BLaER1 (cell line): ENCODE results near the gene RND3.
A peak's percentile ranks its signal among the peaks of the same experiment; 100 is the strongest.

Source experiments
- H3K27ac ChIP-seq: shearing (Covaris generic); formaldehyde crosslinking; 2 replicates; pipeline ENCODE4 v1.8.1; 2022
- H3K27me3 ChIP-seq: shearing (Covaris generic); formaldehyde crosslinking; 2 replicates; pipeline ENCODE4 v1.8.1; 2022
- H3K36me3 ChIP-seq: shearing (Covaris generic); formaldehyde crosslinking; 2 replicates; pipeline ENCODE4 v1.8.1; 2022
- H3K4me1 ChIP-seq: shearing (Covaris generic); formaldehyde crosslinking; 2 replicates; pipeline ENCODE4 v1.8.1; 2022
- H3K4me2 ChIP-seq: shearing (Covaris generic); formaldehyde crosslinking; 2 replicates; pipeline ENCODE4 v1.8.1; 2022
- H3K4me3 ChIP-seq: shearing (Covaris generic); formaldehyde crosslinking; 2 replicates; pipeline ENCODE4 v1.8.1; 2022
- H3K9ac ChIP-seq: shearing (Covaris generic); formaldehyde crosslinking; 2 replicates; pipeline ENCODE4 v1.8.1; 2022
- H3K9me3 ChIP-seq: shearing (Covaris generic); formaldehyde crosslinking; 2 replicates; pipeline ENCODE4 v1.8.1; 2022
- H4K20me1 ChIP-seq: shearing (Covaris generic); formaldehyde crosslinking; 2 replicates; pipeline ENCODE4 v1.8.1; 2022
- Cebpa-rat ChIP-seq: shearing (Covaris generic); IDR thresholded peaks from 2 replicates; pipeline ENCODE4 v1.8.1; 2022

RND3 gene

GRCh38 chr2:150494234-150494945, 6.9 kb upstream of the RND3 start:
- H3K9me3 ChIP-seq, result no peaks in the 10 kb centered on the region
- H3K27me3 ChIP-seq, result no peaks in the 10 kb centered on the region
- H4K20me1 ChIP-seq, result no peaks in the 10 kb centered on the region
- no peak overlapping the region for H3K9ac ChIP-seq
- H3K4me3 ChIP-seq, result no peak overlapping the region
- TF ChIP-seq Cebpa-rat, result no peak
- H3K4me1 ChIP-seq, result no peaks in the 10 kb centered on the region
- H3K27ac ChIP-seq, result no peak overlapping the region
- H3K4me2 ChIP-seq, result no peak overlapping the region
- no peaks in the 10 kb centered on the region for H3K36me3 ChIP-seq

- H3K9ac ChIP-seq, result no peak overlapping the region
- no peak for TF ChIP-seq Cebpa-rat
- peaks cover 2% of the 10 kb centered on the region; the same call in 1 of the 2 replicates for H4K20me1 ChIP-seq
- peaks cover 7% of the 10 kb centered on the region for H3K27me3 ChIP-seq
- no peaks in the 10 kb centered on the region for H3K36me3 ChIP-seq
- H3K4me2 ChIP-seq, result no peak overlapping the region
- peaks cover 3% of the 10 kb centered on the region; the same call in 1 of the 2 replicates for H3K4me1 ChIP-seq
- H3K27ac ChIP-seq, result no peak overlapping the region
- no peaks in the 10 kb centered on the region for H3K9me3 ChIP-seq
- H3K4me3 ChIP-seq, result no peak overlapping the region
These were observed 4.5 kb upstream of the RND3 start for GRCh38 chr2:150491943-150492342.

- H3K9ac ChIP-seq, result no peak overlapping the region
- no peak overlapping the region for H3K4me2 ChIP-seq
- H3K4me1 ChIP-seq, result peaks cover 8% of the 10 kb centered on the region; the same call in 1 of the 2 replicates
- no peaks in the 10 kb centered on the region for H3K36me3 ChIP-seq
- peaks cover 7% of the 10 kb centered on the region; the same call in 1 of the 2 replicates for H4K20me1 ChIP-seq
- no peaks in the 10 kb centered on the region for H3K9me3 ChIP-seq
- no peak for TF ChIP-seq Cebpa-rat
- H3K27ac ChIP-seq, result no peak overlapping the region
- peaks cover 12% of the 10 kb centered on the region for H3K27me3 ChIP-seq
- H3K4me3 ChIP-seq, result no peak overlapping the region
These were observed 4.0 kb upstream of the RND3 start for GRCh38 chr2:150491430-150491829.

- no peak overlapping the region for H3K4me3 ChIP-seq
- no peak overlapping the region for H3K4me2 ChIP-seq
- H3K36me3 ChIP-seq, result no peaks in the 10 kb centered on the region
- peaks cover 17% of the 10 kb centered on the region; the same call in 1 of the 2 replicates for H4K20me1 ChIP-seq
- TF ChIP-seq Cebpa-rat, result no peak
- H3K27me3 ChIP-seq, result peaks cover 21% of the 10 kb centered on the region
- peaks cover 15% of the 10 kb centered on the region for H3K4me1 ChIP-seq
- no peak overlapping the region for H3K9ac ChIP-seq
- no peaks in the 10 kb centered on the region for H3K9me3 ChIP-seq
- H3K27ac ChIP-seq, result no peak overlapping the region
These were observed 3.0 kb upstream of the RND3 start for GRCh38 chr2:150490466-150490865.

- peak overlapping the region; percentile 54 for H3K9ac ChIP-seq
- no peak overlapping the region for H3K27ac ChIP-seq
- peaks cover 18% of the 10 kb centered on the region; the same call in 1 of the 2 replicates for H4K20me1 ChIP-seq
- H3K36me3 ChIP-seq, result no peaks in the 10 kb centered on the region
- peaks cover 32% of the 10 kb centered on the region for H3K27me3 ChIP-seq
- H3K4me2 ChIP-seq, result peak overlapping the region; percentile 100
- no peaks in the 10 kb centered on the region for H3K9me3 ChIP-seq
- H3K4me1 ChIP-seq, result peaks cover 30% of the 10 kb centered on the region
- H3K4me3 ChIP-seq, result peak overlapping the region; percentile 73
- no peak for TF ChIP-seq Cebpa-rat
These were observed 655 bp downstream of the RND3 start for GRCh38 chr2:150486539-150487484.

GRCh38 chr2:150485871-150486538, 1.5 kb downstream of the RND3 start:
- Histone ChIP-seq H3K9me3 (no peaks in the 10 kb centered on the region), H3K9ac (peak overlapping the region; percentile 54), H3K4me1 (peaks cover 30% of the 10 kb centered on the region), H3K36me3 (no peaks in the 10 kb centered on the region), H3K27me3 (peaks cover 32% of the 10 kb centered on the region), H4K20me1 (peaks cover 18% of the 10 kb centered on the region; the same call in 1 of the 2 replicates), H3K4me2 (peak overlapping the region; percentile 100), H3K4me3 (peak overlapping the region; percentile 73), H3K27ac (no peak overlapping the region)
- no peak for TF ChIP-seq Cebpa-rat

- peaks cover 18% of the 10 kb centered on the region; the same call in 1 of the 2 replicates for H4K20me1 ChIP-seq
These were observed 2.2 kb downstream of the RND3 start for GRCh38 chr2:150485114-150485870.

GRCh38 chr2:150484461-150485021, 2.9 kb downstream of the RND3 start:
- H3K9me3 ChIP-seq, result no peaks in the 10 kb centered on the region
- peak overlapping the region; percentile 54; the same call in 1 of the 2 replicates for H3K9ac ChIP-seq
- H3K27ac ChIP-seq, result no peak overlapping the region
- H4K20me1 ChIP-seq, result peaks cover 18% of the 10 kb centered on the region; the same call in 1 of the 2 replicates
- H3K27me3 ChIP-seq, result peaks cover 32% of the 10 kb centered on the region
- peak overlapping the region; percentile 73 for H3K4me3 ChIP-seq
- H3K4me1 ChIP-seq, result peaks cover 30% of the 10 kb centered on the region
- TF ChIP-seq Cebpa-rat, result no peak
- no peaks in the 10 kb centered on the region for H3K36me3 ChIP-seq
- peak overlapping the region; percentile 100 for H3K4me2 ChIP-seq

More at GRCh38 chr2:150485114-150485870, 2.2 kb downstream of the RND3 start:
- Histone ChIP-seq H3K27ac (no peak overlapping the region), H3K9me3 (no peaks in the 10 kb centered on the region), H3K4me3 (peak overlapping the region; percentile 73), H3K9ac (peak overlapping the region; percentile 54; the same call in 1 of the 2 replicates), H3K4me2 (peak overlapping the region; percentile 100), H3K27me3 (peaks cover 32% of the 10 kb centered on the region), H3K4me1 (peaks cover 30% of the 10 kb centered on the region), H3K36me3 (no peaks in the 10 kb centered on the region)
- TF ChIP-seq Cebpa-rat, result no peak
